ENCODE measurements around the gene KRTAP9-1. TPM values are rescaled to one million over a fixed set of nuclear protein-coding genes. Genes with fewer than 3 reads are reported as not detected.
"Not testable (repeated sequence)": the region's sequence is repeated elsewhere in the genome, so short reads cannot be mapped to it uniquely, and the experiment has no call there.

The KRTAP9-1 gene
- total and polyA plus RNA-seq, 2 donors: not detected

DNA sequence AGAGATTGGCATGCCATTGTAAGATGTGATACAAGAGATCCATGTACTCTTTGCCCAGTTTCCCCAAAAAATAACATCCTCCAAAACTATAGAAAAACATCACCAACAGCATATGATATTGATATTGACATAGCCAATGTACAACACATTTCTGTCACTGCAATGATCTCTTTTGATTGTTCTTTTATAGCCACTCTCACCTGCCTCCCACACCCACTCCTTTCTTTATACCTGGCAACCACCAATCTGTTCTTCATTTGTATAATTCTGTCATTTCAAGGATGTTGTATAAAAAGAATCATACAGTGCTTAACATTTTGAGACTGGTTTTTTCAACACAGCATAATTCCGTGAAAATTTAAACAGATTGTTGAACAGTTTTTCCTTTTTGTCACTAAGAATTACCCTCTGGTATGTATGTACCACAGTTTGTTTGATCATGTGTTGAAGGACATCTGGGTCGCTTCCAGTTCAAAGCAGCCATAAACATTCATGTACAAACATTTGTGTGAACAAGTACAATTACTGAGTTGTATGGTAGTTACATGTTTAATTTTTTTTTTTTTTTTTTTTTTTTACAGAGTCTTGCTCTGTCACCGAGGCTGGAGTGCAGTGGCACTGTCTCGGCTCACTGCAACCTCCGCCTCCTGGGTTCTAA lies 9.9 kb downstream of the KRTAP9-1 start:
- 74% methylated on average over 5 of the region's 5 CpGs for WGBS
- Histone ChIP-seq H3K4me3 (ENCODE audit: low read length in 2 of 2) (no peak overlapping the region), H3K27me3 (ENCODE audit: control insufficient read depth in 2 of 2, insufficient read depth in 1 of 2, low read length in 1 of 2) (no peaks in the 10 kb centered on the region), H3K27ac (ENCODE audit: low read depth in 1 of 2, low read length in 1 of 2) (no peak overlapping the region), H3K36me3 (ENCODE audit: control insufficient read depth in 2 of 2, insufficient read depth in 2 of 2, low read length in 1 of 2) (no peaks in the 10 kb centered on the region), H3K4me1 (ENCODE audit: control insufficient read depth in 2 of 2, insufficient read depth in 2 of 2, low read length in 2 of 2) (no peaks in the 10 kb centered on the region), H3K9me3 (ENCODE audit: control insufficient read depth in 2 of 2, insufficient read depth in 1 of 2, low read length in 1 of 2) (no peaks in the 10 kb centered on the region)
- no peak for DNase-seq (ENCODE audit: low read depth in 6 of 9, low spot score in 9 of 9)

GRCh38 chr17:41211845-41212466 lies 22.3 kb downstream of the KRTAP9-1 start:
- no peaks in the 10 kb centered on the region for H3K27me3 ChIP-seq (ENCODE audit: control insufficient read depth in 2 of 2, insufficient read depth in 1 of 2, low read length in 1 of 2)
- peak in 1 of 9 donors; percentile 2 for DNase-seq (ENCODE audit: low read depth in 6 of 9, low spot score in 9 of 9)
- no peak overlapping the region for H3K27ac ChIP-seq (ENCODE audit: low read depth in 1 of 2, low read length in 1 of 2)
- 73% methylated on average over 1 of the region's 1 CpG for WGBS
- no peak overlapping the region for H3K4me3 ChIP-seq (ENCODE audit: low read length in 2 of 2)
- H3K36me3 ChIP-seq (ENCODE audit: control insufficient read depth in 2 of 2, insufficient read depth in 2 of 2, low read length in 1 of 2): no peaks in the 10 kb centered on the region
- no peaks in the 10 kb centered on the region for H3K9me3 ChIP-seq (ENCODE audit: control insufficient read depth in 2 of 2, insufficient read depth in 1 of 2, low read length in 1 of 2)
- no peaks in the 10 kb centered on the region for H3K4me1 ChIP-seq (ENCODE audit: control insufficient read depth in 2 of 2, insufficient read depth in 2 of 2, low read length in 2 of 2)

GRCh38 chr17:41212524-41213169 lies 23.0 kb downstream of the KRTAP9-1 start:
- no peak overlapping the region for H3K27ac ChIP-seq (ENCODE audit: low read depth in 1 of 2, low read length in 1 of 2)
- no peaks in the 10 kb centered on the region for H3K9me3 ChIP-seq (ENCODE audit: control insufficient read depth in 2 of 2, insufficient read depth in 1 of 2, low read length in 1 of 2)
- H3K4me1 ChIP-seq (ENCODE audit: control insufficient read depth in 2 of 2, insufficient read depth in 2 of 2, low read length in 2 of 2): no peaks in the 10 kb centered on the region
- DNase-seq (ENCODE audit: low read depth in 6 of 9, low spot score in 9 of 9): no peak
- H3K27me3 ChIP-seq (ENCODE audit: control insufficient read depth in 2 of 2, insufficient read depth in 1 of 2, low read length in 1 of 2): no peaks in the 10 kb centered on the region
- WGBS: 91% methylated on average over 7 of the region's 7 CpGs
- no peak overlapping the region for H3K4me3 ChIP-seq (ENCODE audit: low read length in 2 of 2)
- no peaks in the 10 kb centered on the region for H3K36me3 ChIP-seq (ENCODE audit: control insufficient read depth in 2 of 2, insufficient read depth in 2 of 2, low read length in 1 of 2)

GRCh38 chr17:41215681-41216080 lies 26.0 kb downstream of the KRTAP9-1 start:
- no peak for DNase-seq (ENCODE audit: low read depth in 6 of 9, low spot score in 9 of 9)
- H3K4me3 ChIP-seq (ENCODE audit: low read length in 2 of 2): no peak overlapping the region
- no peak overlapping the region for H3K27ac ChIP-seq (ENCODE audit: low read depth in 1 of 2, low read length in 1 of 2)
- H3K36me3 ChIP-seq (ENCODE audit: control insufficient read depth in 2 of 2, insufficient read depth in 2 of 2, low read length in 1 of 2): no peaks in the 10 kb centered on the region
- no peaks in the 10 kb centered on the region for H3K4me1 ChIP-seq (ENCODE audit: control insufficient read depth in 2 of 2, insufficient read depth in 2 of 2, low read length in 2 of 2)
- WGBS: 85% methylated on average over 1 of the region's 1 CpG
- no peaks in the 10 kb centered on the region for H3K9me3 ChIP-seq (ENCODE audit: control insufficient read depth in 2 of 2, insufficient read depth in 1 of 2, low read length in 1 of 2)
- no peaks in the 10 kb centered on the region for H3K27me3 ChIP-seq (ENCODE audit: control insufficient read depth in 2 of 2, insufficient read depth in 1 of 2, low read length in 1 of 2)

- Histone ChIP-seq H3K4me3 (ENCODE audit: low read length in 2 of 2) (no peak overlapping the region), H3K27me3 (ENCODE audit: control insufficient read depth in 2 of 2, insufficient read depth in 1 of 2, low read length in 1 of 2) (no peaks in the 10 kb centered on the region), H3K9me3 (ENCODE audit: control insufficient read depth in 2 of 2, insufficient read depth in 1 of 2, low read length in 1 of 2) (no peaks in the 10 kb centered on the region), H3K36me3 (ENCODE audit: control insufficient read depth in 2 of 2, insufficient read depth in 2 of 2, low read length in 1 of 2) (no peaks in the 10 kb centered on the region), H3K27ac (ENCODE audit: low read depth in 1 of 2, low read length in 1 of 2) (no peak overlapping the region), H3K4me1 (ENCODE audit: control insufficient read depth in 2 of 2, insufficient read depth in 2 of 2, low read length in 2 of 2) (no peaks in the 10 kb centered on the region)
- 84% methylated on average over 2 of the region's 2 CpGs for WGBS
- no peak for DNase-seq (ENCODE audit: low read depth in 6 of 9, low spot score in 9 of 9)
Measured at GRCh38 chr17:41223821-41224220, 34.1 kb downstream of the KRTAP9-1 start.

GRCh38 chr17:41226051-41226450 lies 36.4 kb downstream of the KRTAP9-1 start:
- Histone ChIP-seq H3K27ac (ENCODE audit: low read depth in 1 of 2, low read length in 1 of 2) (no peak overlapping the region), H3K4me1 (ENCODE audit: control insufficient read depth in 2 of 2, insufficient read depth in 2 of 2, low read length in 2 of 2) (no peaks in the 10 kb centered on the region), H3K36me3 (ENCODE audit: control insufficient read depth in 2 of 2, insufficient read depth in 2 of 2, low read length in 1 of 2) (no peaks in the 10 kb centered on the region), H3K27me3 (ENCODE audit: control insufficient read depth in 2 of 2, insufficient read depth in 1 of 2, low read length in 1 of 2) (no peaks in the 10 kb centered on the region), H3K9me3 (ENCODE audit: control insufficient read depth in 2 of 2, insufficient read depth in 1 of 2, low read length in 1 of 2) (no peaks in the 10 kb centered on the region), H3K4me3 (ENCODE audit: low read length in 2 of 2) (no peak overlapping the region)
- WGBS: 96% methylated on average over 6 of the region's 6 CpGs
- no peak for DNase-seq (ENCODE audit: low read depth in 6 of 9, low spot score in 9 of 9)

DNA sequence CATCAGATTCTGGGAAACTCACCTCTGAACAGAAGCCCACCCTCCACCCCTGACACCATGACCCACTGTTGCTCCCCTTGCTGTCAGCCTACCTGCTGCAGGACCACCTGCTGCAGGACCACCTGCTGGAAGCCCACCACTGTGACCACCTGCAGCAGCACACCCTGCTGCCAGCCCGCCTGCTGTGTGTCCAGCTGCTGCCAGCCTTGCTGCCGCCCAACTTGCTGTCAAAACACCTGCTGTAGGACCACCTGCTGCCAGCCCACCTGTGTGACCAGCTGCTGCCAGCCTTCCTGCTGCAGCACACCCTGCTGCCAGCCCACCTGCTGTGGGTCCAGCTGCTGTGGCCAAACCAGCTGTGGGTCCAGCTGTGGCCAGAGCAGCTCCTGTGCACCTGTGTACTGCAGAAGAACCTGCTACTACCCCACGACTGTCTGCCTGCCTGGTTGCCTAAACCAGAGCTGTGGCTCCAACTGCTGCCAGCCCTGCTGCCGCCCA lies 37.0 kb downstream of the KRTAP9-1 start, which contains the start of gene KRTAP9-2:
KRTAP9-2 (plus strand) TSS at position 51 of the 498 bp plus-strand sequence; CDS start at position 58, 7 bp downstream.
- 71% methylated on average over 3 of the region's 4 CpGs for WGBS
- DNase-seq (ENCODE audit: low read depth in 6 of 9, low spot score in 9 of 9); H3K36me3 ChIP-seq (ENCODE audit: control insufficient read depth in 2 of 2, insufficient read depth in 2 of 2, low read length in 1 of 2); H3K4me1 ChIP-seq (ENCODE audit: control insufficient read depth in 2 of 2, insufficient read depth in 2 of 2, low read length in 2 of 2); H3K9me3 ChIP-seq (ENCODE audit: control insufficient read depth in 2 of 2, insufficient read depth in 1 of 2, low read length in 1 of 2); H3K27ac ChIP-seq (ENCODE audit: low read depth in 1 of 2, low read length in 1 of 2); H3K4me3 ChIP-seq (ENCODE audit: low read length in 2 of 2); H3K27me3 ChIP-seq (ENCODE audit: control insufficient read depth in 2 of 2, insufficient read depth in 1 of 2, low read length in 1 of 2): not testable (repeated sequence)

- H3K9me3 ChIP-seq (ENCODE audit: control insufficient read depth in 2 of 2, insufficient read depth in 1 of 2, low read length in 1 of 2): no peaks in the 10 kb centered on the region
- no peak for DNase-seq (ENCODE audit: low read depth in 6 of 9, low spot score in 9 of 9)
- no peaks in the 10 kb centered on the region for H3K27me3 ChIP-seq (ENCODE audit: control insufficient read depth in 2 of 2, insufficient read depth in 1 of 2, low read length in 1 of 2)
- no peak overlapping the region for H3K27ac ChIP-seq (ENCODE audit: low read depth in 1 of 2, low read length in 1 of 2)
- no peaks in the 10 kb centered on the region for H3K36me3 ChIP-seq (ENCODE audit: control insufficient read depth in 2 of 2, insufficient read depth in 2 of 2, low read length in 1 of 2)
- no peak overlapping the region for H3K4me3 ChIP-seq (ENCODE audit: low read length in 2 of 2)
- no peaks in the 10 kb centered on the region for H3K4me1 ChIP-seq (ENCODE audit: control insufficient read depth in 2 of 2, insufficient read depth in 2 of 2, low read length in 2 of 2)
Measured at GRCh38 chr17:41230094-41230493, 40.4 kb downstream of the KRTAP9-1 start.

- WGBS: 97% methylated on average over 6 of the region's 6 CpGs
- Histone ChIP-seq H3K4me1 (ENCODE audit: control insufficient read depth in 2 of 2, insufficient read depth in 2 of 2, low read length in 2 of 2) (no peaks in the 10 kb centered on the region), H3K4me3 (ENCODE audit: low read length in 2 of 2) (no peak overlapping the region), H3K27ac (ENCODE audit: low read depth in 1 of 2, low read length in 1 of 2) (no peak overlapping the region), H3K9me3 (ENCODE audit: control insufficient read depth in 2 of 2, insufficient read depth in 1 of 2, low read length in 1 of 2) (no peaks in the 10 kb centered on the region), H3K36me3 (ENCODE audit: control insufficient read depth in 2 of 2, insufficient read depth in 2 of 2, low read length in 1 of 2) (no peaks in the 10 kb centered on the region), H3K27me3 (ENCODE audit: control insufficient read depth in 2 of 2, insufficient read depth in 1 of 2, low read length in 1 of 2) (no peaks in the 10 kb centered on the region)
- DNase-seq (ENCODE audit: low read depth in 6 of 9, low spot score in 9 of 9): no peak
Measured at GRCh38 chr17:41231731-41232130, 42.0 kb downstream of the KRTAP9-1 start.
